B cell (primary cell): ENCODE measurements around the gene KIAA0586. TPM values are rescaled to one million over a fixed set of nuclear protein-coding genes. Genes with fewer than 3 reads are reported as not detected.

Experiments
- ATAC-seq: fragments of 200-7000 bp; cut with Tn5 transposase; one replicate; pipeline ENCODE4 v1.10.0; 2021; ENCODE audit warnings: low read depth, mild to moderate bottlenecking, moderate number of reproducible peaks, moderate library complexity
- CTCF ChIA-PET: fragments of 350-600 bp; sonication (Branson Sonifier 250); formaldehyde crosslinking; loops from one replicate; lab custom pipeline; 2021; ENCODE audit warnings: antibody characterized with exemption, inconsistent platforms; lab: Charles Lee
- POLR2A ChIA-PET: fragments of 350-600 bp; sonication (Branson Sonifier 250); formaldehyde crosslinking; loops from one replicate; lab custom pipeline; 2021; ENCODE audit warnings: antibody characterized with exemption; lab: Charles Lee
- DNase-seq: peaks from one replicate; pipeline ENCODE4 v3.0.0; 2013
- H2AFZ ChIP-seq: 2 replicates; pipeline ENCODE4 v1.6.1; 2012; ENCODE audit warnings: mild to moderate bottlenecking, low read depth, low read length; ENCODE audit not compliant: insufficient read depth, poor library complexity, severe bottlenecking
- H3K27ac ChIP-seq, 2 donors: 1 replicate in 1 of 2; 2 replicates in 1 of 2; pipeline ENCODE4 v1.5.1; 2012 to 2013; ENCODE audit warnings: low read length in 2 of 2, mild to moderate bottlenecking in 2 of 2, moderate library complexity in 1 of 2
- H3K27me3 ChIP-seq, 4 experiments: fragments of 200-600 bp in 1 of 4; sonication (generic) in 1 of 4; replicated peaks in 1 of 4; 1 replicate in 2 of 4; 2 replicates in 2 of 4; pipeline versions ENCODE4 v1.6.1 to v1.7.0; 2013 to 2016; ENCODE audit warnings: low read length in 3 of 4, mild to moderate bottlenecking in 2 of 4, mixed read lengths in 1 of 4, moderate library complexity in 1 of 4; ENCODE audit not compliant: insufficient read depth in 4 of 4, control insufficient read depth in 3 of 4; ENCODE audit errors: control extremely low read depth in 1 of 4
- H3K36me3 ChIP-seq, 2 experiments: replicated peaks in 1 of 2; 1 replicate in 1 of 2; 2 replicates in 1 of 2; pipeline versions ENCODE4 v1.6.1 to v1.7.1; 2013; ENCODE audit warnings: low read length in 1 of 2; ENCODE audit not compliant: insufficient read depth in 2 of 2, control insufficient read depth in 1 of 2; ENCODE audit errors: control extremely low read depth in 1 of 2, extremely low read depth in 1 of 2
- H3K4me1 ChIP-seq, 2 donors: fragments of 200-600 bp in 1 of 2; sonication (generic) in 1 of 2; 1 replicate in 1 of 2; 2 replicates in 1 of 2; pipeline versions ENCODE4 v1.5.1 to v1.6.1; 2013 to 2017; ENCODE audit warnings: low read length in 2 of 2; ENCODE audit not compliant: control insufficient read depth in 2 of 2, insufficient read depth in 2 of 2
- H3K4me2 ChIP-seq: replicated peaks from 2 replicates; pipeline ENCODE3; 2012; ENCODE audit warnings: mild to moderate bottlenecking, low read depth, low read length; ENCODE audit not compliant: poor library complexity, severe bottlenecking
- H3K4me3 ChIP-seq, 5 experiments: fragments of 200-600 bp in 1 of 5; sonication (generic) in 1 of 5; 1 replicate in 3 of 5; 2 replicates in 2 of 5; pipeline versions ENCODE4 v1.5.1 to v1.7.0; 2011 to 2016; ENCODE audit warnings: low read length in 4 of 5, mild to moderate bottlenecking in 4 of 5, low read depth in 2 of 5, control low read depth in 1 of 5, moderate library complexity in 1 of 5; ENCODE audit not compliant: insufficient read depth in 1 of 5; ENCODE audit errors: control extremely low read depth in 1 of 5, extremely low read depth in 1 of 5
- H3K79me2 ChIP-seq: fragments of 200-600 bp; sonication (generic); one replicate; pipeline ENCODE4 v1.6.0; 2016; ENCODE audit warnings: low read length; ENCODE audit not compliant: control insufficient read depth, insufficient read depth
- H3K9ac ChIP-seq: fragments of 200-600 bp; sonication (generic); 2 replicates; pipeline ENCODE4 v1.6.1; 2017; ENCODE audit warnings: mild to moderate bottlenecking, low read length, moderate library complexity
- H3K9me3 ChIP-seq, 3 donors: one replicate each; pipeline versions ENCODE4 v1.6.1 to v1.7.1; 2013; ENCODE audit warnings: low read length in 2 of 3; ENCODE audit not compliant: control insufficient read depth in 2 of 3, insufficient read depth in 1 of 3; ENCODE audit errors: control extremely low read depth in 1 of 3
- H4K20me1 ChIP-seq: 2 replicates; pipeline ENCODE4 v1.6.0; 2012; ENCODE audit warnings: mild to moderate bottlenecking, low read length; ENCODE audit not compliant: insufficient read depth, control insufficient read depth, poor library complexity, severe bottlenecking
- H3K27ac Mint-ChIP-seq: one replicate; pipeline ENCODE4 v1.8.0; 2021; ENCODE audit warnings: mixed read lengths
- H3K27me3 Mint-ChIP-seq: one replicate; pipeline ENCODE4 v1.8.0; 2021; ENCODE audit warnings: mixed read lengths
- H3K4me1 Mint-ChIP-seq: one replicate; pipeline ENCODE4 v1.8.0; 2021; ENCODE audit warnings: mixed read lengths
- H3K4me3 Mint-ChIP-seq: one replicate; pipeline ENCODE4 v1.8.0; 2021; ENCODE audit warnings: mixed read lengths
- H3K9me3 Mint-ChIP-seq: one replicate; pipeline ENCODE4 v1.8.0; 2022; ENCODE audit warnings: mixed read lengths; ENCODE audit not compliant: insufficient read depth
- CTCF ChIP-seq: fragments of 200-600 bp; IDR thresholded peaks from one replicate; pipeline ENCODE4 v1.8.0; 2022; ENCODE audit warnings: antibody characterized with exemption, mild to moderate bottlenecking
- EZH2 ChIP-seq: IDR thresholded peaks from 2 replicates; pipeline ENCODE4 v1.6.1; 2012; ENCODE audit warnings: borderline replicate concordance, low read depth, mild to moderate bottlenecking, moderate library complexity, low read length; ENCODE audit not compliant: insufficient read depth, poor library complexity, severe bottlenecking
- whole genome bisulfite sequencing: methylation state at CpG from one replicate; pipeline ENCODE4 v1.1.5; 2013; ENCODE audit warnings: missing lambda C conversion rate; ENCODE audit not compliant: insufficient coverage; 5-methylcytosine and 5-hydroxymethylcytosine counted together
- intact Hi-C: fragments of 100-400 bp; cut with micrococcal nuclease; formaldehyde crosslinking; loops from one replicate; pipeline ENCODE4 v1.10.0; 2022
- polyA plus RNA-seq: library from polyadenylated mRNA; depleted of rRNA; stranded (reverse); fragments of >200 nt; gene quantifications from 2 replicates; pipeline ENCODE4 v1.2.3, GENCODE V29; 2012
- total RNA-seq, 2 donors: library from RNA; stranded (reverse); fragments of 120-200 nt in 1 of 2; gene quantifications; 1 replicate in 1 of 2; 2 replicates in 1 of 2; pipeline versions ENCODE4 v1.2.3 to v1.2.4, GENCODE V29; 2013 to 2022

The KIAA0586 gene
- total and polyA plus RNA-seq, 2 donors (not counting 1 experiment from before 2014, with no cell fraction given): 12.2 to 27.5 TPM

GRCh38 chr14:58488550-58488949, 61.0 kb downstream of the KIAA0586 start:
- peaks cover 2 to 28% of the 10 kb centered on the region in 2 experiments for H3K36me3 ChIP-seq
- H3K27ac Mint-ChIP-seq: no peak overlapping the region
- no peaks in the 10 kb centered on the region for H3K27me3 ChIP-seq
- no peaks in the 10 kb centered on the region for H3K4me1 ChIP-seq
- H3K79me2 ChIP-seq: no peaks in the 10 kb centered on the region
- POLR2A ChIA-PET: no interaction called here
- no peak overlapping the region for H3K4me3 ChIP-seq
- no peak for DNase-seq
- H2AFZ ChIP-seq: no peak overlapping the region
- H3K4me1 Mint-ChIP-seq: no peaks in the 10 kb centered on the region
- no peak for TF ChIP-seq CTCF
- no peaks in the 10 kb centered on the region for H4K20me1 ChIP-seq
- H3K4me3 Mint-ChIP-seq: no peak overlapping the region
- no peak overlapping the region for H3K4me2 ChIP-seq
- CTCF ChIA-PET: no interaction called here
- H3K9me3 ChIP-seq: no peaks in the 10 kb centered on the region
- no peaks in the 10 kb centered on the region for H3K27me3 Mint-ChIP-seq
- no CpG with 5 or more reads among the region's 1 CpG for WGBS
- H3K27ac ChIP-seq: no peak overlapping the region
- intact Hi-C loops: no loop called here
- H3K9me3 Mint-ChIP-seq: peaks cover 4% of the 10 kb centered on the region
- no peak overlapping the region for H3K9ac ChIP-seq
- no peak for ATAC-seq

GRCh38 chr14:58491593-58491992, 64.1 kb downstream of the KIAA0586 start:
- TF ChIP-seq EZH2 (no peak), CTCF (no peak)
- Mint-ChIP-seq H3K27me3 (no peaks in the 10 kb centered on the region), H3K9me3 (no peaks in the 10 kb centered on the region), H3K27ac (no peak overlapping the region), H3K4me1 (no peaks in the 10 kb centered on the region), H3K4me3 (no peak overlapping the region)
- H3K79me2 ChIP-seq: no peaks in the 10 kb centered on the region
- no peaks in the 10 kb centered on the region for H3K9me3 ChIP-seq
- ChIA-PET POLR2A (no interaction called here), CTCF (no interaction called here)
- H3K4me3 ChIP-seq: no peak overlapping the region
- 100% methylated on average over 1 of the region's 1 CpG for whole genome bisulfite sequencing
- H3K9ac ChIP-seq: no peak overlapping the region
- H2AFZ ChIP-seq: no peak overlapping the region
- H3K4me2 ChIP-seq: no peak overlapping the region
- intact Hi-C loops: no loop called here
- ATAC-seq (no peak), DNase-seq (no peak)
- H3K27ac ChIP-seq: no peak overlapping the region
- H3K36me3 ChIP-seq: peaks cover 1 to 38% of the 10 kb centered on the region in 2 experiments
- no peaks in the 10 kb centered on the region for H3K4me1 ChIP-seq
- H3K27me3 ChIP-seq: no peaks in the 10 kb centered on the region
- no peaks in the 10 kb centered on the region for H4K20me1 ChIP-seq
